Cardiac septum (tissue), 1 donor: ENCODE data around the gene PFN2. TPM values are rescaled to one million over a fixed set of nuclear protein-coding genes. Genes with fewer than 3 reads are reported as not detected.
"Not testable (repeated sequence)": the region's sequence is repeated elsewhere in the genome, so short reads cannot be mapped to it uniquely, and the experiment has no call there.

Source experiments
- DNase-seq: peaks from one replicate; pipeline ENCODE4 v3.0.0-alpha.2; 2020; ENCODE audit warnings: low spot score
- intact Hi-C: fragments of 100-400 bp; cut with DNase I; formaldehyde crosslinking; loops from one replicate; pipeline ENCODE4 v1.14.0; 2022
- long read RNA-seq: library from polyadenylated mRNA; unstranded; transcript quantifications from one replicate; pipeline ENCODE4 v2.0.0, GENCODE V29; 2021
- total RNA-seq: library from RNA; stranded (reverse); fragmentation: NEBNext Ultra II Directional; extraction: Animal tissue kit (Norgen Biotek cat#: 25700); gene quantifications from one replicate; pipeline ENCODE4 v1.2.1, GENCODE V29; 2021
- donor health status: DM: no; HTN: no; CAD: no.

PFN2 gene, protein sequence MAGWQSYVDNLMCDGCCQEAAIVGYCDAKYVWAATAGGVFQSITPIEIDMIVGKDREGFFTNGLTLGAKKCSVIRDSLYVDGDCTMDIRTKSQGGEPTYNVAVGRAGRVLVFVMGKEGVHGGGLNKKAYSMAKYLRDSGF
- total RNA-seq, result 84.8 TPM
- long read RNA-seq, transcript PFN2-201 (3 exons, 2,261 nt), result minor isoform, 71 of 173 reads
- long read RNA-seq, transcript PFN2-203 (3 exons, 1,780 nt), result major isoform, 79 of 173 reads
- long read RNA-seq, partial matches to known transcripts, result 1 of 173 reads
- long read RNA-seq, other reads (novel, unspliced or antisense), result 21 of 173 reads

DNA sequence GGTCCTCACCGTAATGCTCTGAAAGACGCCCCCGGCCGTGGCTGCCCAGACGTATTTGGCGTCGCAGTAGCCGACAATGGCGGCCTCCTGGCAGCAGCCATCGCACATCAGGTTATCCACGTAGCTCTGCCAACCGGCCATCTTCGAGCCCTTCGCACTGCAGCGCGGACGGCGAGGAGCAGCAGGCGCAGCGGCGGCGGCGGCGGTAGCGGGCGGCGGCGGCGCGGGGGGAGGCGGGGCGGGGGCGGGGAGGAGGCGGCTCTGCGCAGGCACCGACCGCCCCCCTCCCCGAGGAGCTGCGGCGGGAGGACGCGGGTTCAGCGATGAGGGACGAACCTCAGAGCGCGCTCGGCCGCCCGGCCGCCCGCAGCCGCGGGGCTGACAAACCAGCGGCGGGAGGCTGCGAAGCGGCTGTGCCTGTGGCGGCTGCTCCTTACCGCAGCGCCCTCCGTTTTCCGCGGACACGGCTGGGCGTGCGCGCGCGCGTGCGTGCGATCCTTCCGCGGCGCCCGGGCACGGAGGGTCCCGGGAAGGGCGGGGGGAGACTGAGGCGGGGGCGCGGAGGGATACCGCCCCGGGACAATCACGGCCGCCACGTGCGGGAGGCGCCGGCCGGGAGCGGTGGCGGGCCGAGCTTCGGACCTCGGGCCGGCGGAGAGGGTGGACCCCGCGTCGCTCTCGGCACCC is at the start of gene PFN2:
TSS of gene PFN2 (minus strand) at position 180 of the 687 bp plus-strand sequence. CDS start at position 141, 39 bp downstream.
- intact Hi-C loops, result loop anchor here (2.0 kb wide), 1 partner anchor 438 kb away; the partner anchor contains the start of gene TSC22D2
- DNase-seq, result peak; percentile 82

DNA sequence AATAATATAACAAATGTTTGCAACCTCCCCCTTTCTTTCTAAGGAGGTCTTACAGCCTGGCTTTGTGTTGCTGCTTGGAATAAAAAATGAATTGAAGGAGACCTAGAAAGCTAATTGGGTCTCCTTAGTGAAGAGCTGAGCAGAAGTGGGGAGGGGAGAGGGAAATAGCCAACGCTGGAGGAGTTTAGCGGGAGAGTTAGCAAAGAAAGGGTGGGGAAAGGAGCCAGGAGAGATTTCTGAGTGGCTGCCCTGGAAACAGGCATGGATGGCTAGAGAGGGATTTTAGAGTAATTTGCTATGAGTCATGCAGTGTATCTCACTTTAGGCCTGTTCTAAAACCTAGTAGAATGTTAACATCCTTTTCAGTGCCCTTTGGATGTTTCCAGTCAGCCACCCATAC is 45.2 kb upstream of the PFN2 start:
- intact Hi-C loops, result no loop called here
- DNase-seq, result no peak

DNA sequence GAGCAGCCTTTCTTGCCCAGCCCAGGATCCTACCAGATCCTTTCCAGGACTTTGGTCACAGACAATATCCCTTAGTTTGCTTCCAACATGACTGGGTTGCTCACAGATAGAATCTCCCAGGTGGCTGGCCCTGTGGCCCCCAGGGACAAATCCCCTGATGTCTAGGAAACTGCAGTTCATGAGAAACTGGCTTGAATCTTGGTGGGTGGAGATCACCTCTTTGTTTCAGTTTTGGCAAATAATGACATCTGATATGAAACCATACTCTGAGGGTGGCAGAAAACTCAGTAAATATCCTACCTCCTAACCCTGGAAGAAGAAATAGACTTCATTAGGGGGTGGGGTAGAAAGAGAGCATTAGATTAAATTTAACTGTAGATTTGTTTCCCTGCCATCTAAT is 44.1 kb upstream of the PFN2 start:
- intact Hi-C loops, result no loop called here

GRCh38 chr3:150013801-150014200 is 43.1 kb upstream of the PFN2 start:
- no peak for DNase-seq
- intact Hi-C loops, result no loop called here

More for the DNA sequence above, 44.1 kb upstream of the PFN2 start:
- no peak for DNase-seq

- no peak for DNase-seq
- intact Hi-C loops, result no loop called here
These were observed 36.1 kb upstream of the PFN2 start for GRCh38 chr3:150006794-150007193.

- intact Hi-C loops, result no loop called here
- DNase-seq, result no peak
These were observed 34.8 kb upstream of the PFN2 start for GRCh38 chr3:150005243-150006112.

- no peak for DNase-seq
- intact Hi-C loops, result no loop called here
These were observed 29.9 kb upstream of the PFN2 start for GRCh38 chr3:150000641-150001040.

DNA sequence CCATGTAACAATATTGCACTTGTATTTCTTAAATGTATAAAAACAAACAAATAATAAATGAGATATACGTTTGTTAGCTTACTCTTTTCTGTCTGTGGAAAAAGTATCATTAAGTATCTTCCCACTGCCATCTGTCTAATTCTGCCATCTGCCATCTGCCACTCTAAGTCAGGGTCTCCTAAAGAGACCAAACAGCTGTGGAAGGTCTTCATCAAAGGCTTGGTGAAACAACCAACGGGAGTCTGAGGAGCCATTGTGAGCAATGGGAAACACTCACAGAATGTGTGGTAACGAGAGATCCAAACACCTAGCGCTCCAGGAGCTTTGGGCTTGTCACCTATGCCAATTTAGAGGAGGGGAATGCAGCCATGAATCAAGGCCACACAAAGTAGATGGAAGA is 28.7 kb upstream of the PFN2 start:
- DNase-seq, result no peak
- intact Hi-C loops, result no loop called here

GRCh38 chr3:149998946-149999345 is 28.3 kb upstream of the PFN2 start:
- no peak for DNase-seq
- intact Hi-C loops, result no loop called here

DNA sequence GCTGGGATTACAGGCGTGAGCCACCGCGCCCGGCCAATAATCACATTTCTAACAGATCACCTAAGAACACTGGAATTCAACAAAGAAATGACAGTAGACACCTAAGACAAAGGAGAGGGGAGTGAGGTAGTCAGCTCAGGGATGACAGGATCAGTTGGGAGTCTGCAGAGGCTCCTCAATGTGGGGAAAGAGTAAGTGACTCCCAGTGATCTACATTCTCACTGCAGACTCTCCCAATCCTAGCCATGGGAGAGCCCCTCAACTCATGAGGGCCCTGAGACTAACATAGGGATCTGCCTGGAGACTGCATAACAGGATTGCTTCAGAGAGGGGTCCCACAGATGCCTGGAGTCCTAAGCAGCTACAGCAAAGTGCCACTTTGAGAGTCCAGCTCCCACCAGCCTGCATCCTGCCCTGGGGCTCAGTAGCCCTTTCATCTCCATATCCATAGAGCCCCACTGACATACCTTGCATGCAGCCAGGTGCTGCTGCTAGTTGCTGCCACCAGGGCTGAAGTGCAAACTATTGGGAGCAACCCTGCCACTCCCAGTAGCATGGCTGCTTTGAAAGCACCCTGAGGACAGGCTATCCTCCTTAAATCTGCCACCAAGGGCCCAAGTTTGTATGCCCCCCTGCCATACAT is 21.8 kb upstream of the PFN2 start:
- no peak for DNase-seq
- intact Hi-C loops, result no loop called here

GRCh38 chr3:149990423-149990948 is 19.8 kb upstream of the PFN2 start:
- intact Hi-C loops, result no loop called here

DNA sequence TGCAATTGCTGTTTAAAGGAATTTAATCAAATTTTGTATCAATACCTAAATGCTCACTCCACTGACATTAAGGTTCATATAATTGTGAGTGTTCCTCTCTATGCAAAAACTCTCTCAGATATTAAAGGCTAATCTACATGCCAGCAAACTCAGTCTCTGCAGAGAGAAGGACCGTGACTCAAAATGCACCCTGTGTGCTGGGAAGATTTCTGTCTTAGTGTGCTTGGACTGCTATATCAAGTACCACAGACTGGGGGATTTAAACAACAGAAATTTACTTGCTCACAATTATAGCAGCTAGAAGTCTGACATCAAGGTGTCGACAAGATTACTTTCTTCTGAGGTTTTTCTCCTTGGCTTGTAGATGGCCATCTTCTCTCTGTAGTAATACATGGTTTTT is 18.6 kb upstream of the PFN2 start:
- no peak for DNase-seq
- intact Hi-C loops, result no loop called here

More at GRCh38 chr3:149990423-149990948, 19.8 kb upstream of the PFN2 start:
- no peak for DNase-seq

- intact Hi-C loops, result no loop called here
- no peak for DNase-seq
These were observed 12.9 kb upstream of the PFN2 start for GRCh38 chr3:149983628-149984027.

GRCh38 chr3:149983053-149983452 is 12.4 kb upstream of the PFN2 start:
- intact Hi-C loops, result not testable (repeated sequence)

GRCh38 chr3:149981979-149982378 is 11.3 kb upstream of the PFN2 start:
- DNase-seq, intact Hi-C loops: not testable (repeated sequence)

More at GRCh38 chr3:149983053-149983452, 12.4 kb upstream of the PFN2 start:
- not testable (repeated sequence) for DNase-seq

DNA sequence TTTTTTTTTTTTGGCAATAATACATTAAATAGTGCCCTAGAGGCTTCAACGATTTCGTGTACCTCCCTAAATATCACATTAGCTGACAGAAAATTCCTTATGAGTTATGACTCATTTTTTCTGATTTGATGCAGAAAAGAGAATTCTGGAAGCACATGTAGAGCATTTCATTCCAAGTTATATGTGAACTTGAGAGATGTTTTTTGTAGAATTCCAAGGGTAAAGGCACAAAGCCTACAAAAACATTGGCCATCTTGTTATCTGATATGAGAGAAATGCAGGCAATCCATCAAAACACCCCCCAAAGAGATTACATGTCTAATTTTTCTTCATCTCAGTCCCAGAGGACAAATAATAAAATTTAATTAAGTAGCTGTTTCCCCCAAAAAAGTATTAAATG is 6.7 kb upstream of the PFN2 start:
- no peak for DNase-seq
- intact Hi-C loops, result no loop called here

GRCh38 chr3:149975919-149976318 is 5.2 kb upstream of the PFN2 start:
- intact Hi-C loops, result no loop called here

GRCh38 chr3:149971403-149972075 is 844 bp upstream of the PFN2 start:
- intact Hi-C loops, result loop anchor here (2.0 kb wide), 1 partner anchor 437 kb away; the partner anchor contains the start of gene TSC22D2
- DNase-seq, result peak; percentile 78

More at GRCh38 chr3:149975919-149976318, 5.2 kb upstream of the PFN2 start:
- DNase-seq, result no peak
